ENCODE results near the gene CAVIN4. TPM values are rescaled to one million over a fixed set of nuclear protein-coding genes. Genes with fewer than 3 reads are reported as not detected.
A peak's percentile ranks its signal among the peaks of the same experiment; 100 is the strongest.

The CAVIN4 gene
- total and polyA plus RNA-seq, 3 donors from 2014 or later = 2.7 to 3.7 (median 3.5) TPM

GRCh38 chr9:100591639-100592412 is 13.9 kb downstream of the CAVIN4 start:
- DNase-seq = no peak
- H3K27me3 ChIP-seq = no peaks in the 10 kb centered on the region
- 78 to 93% methylated on average over 5 of the region's 5 CpGs for WGBS, 2 donors
- no peaks in the 10 kb centered on the region for H3K36me3 ChIP-seq (ENCODE audit: low read depth, missing control alignments)
- H3K4me3 ChIP-seq = no peak overlapping the region
- no peaks in the 10 kb centered on the region for H3K4me1 ChIP-seq
- TF ChIP-seq CTCF (IDR thresholded peaks at IDR 0.05) (no peak), POLR2A (IDR thresholded peaks at IDR 0.05) (no peak)
- intact Hi-C loops (cut with DNase I; ENCODE audit: low total_unique reads) = no loop called here
- no peak overlapping the region for H3K27ac ChIP-seq
- no peaks in the 10 kb centered on the region for H3K9me3 ChIP-seq

GRCh38 chr9:100595391-100596199 is 17.7 kb downstream of the CAVIN4 start:
- no peaks in the 10 kb centered on the region for H3K4me1 ChIP-seq
- no peak overlapping the region for H3K4me3 ChIP-seq
- no peaks in the 10 kb centered on the region for H3K36me3 ChIP-seq (ENCODE audit: low read depth, missing control alignments)
- no peak overlapping the region for H3K27ac ChIP-seq
- TF ChIP-seq POLR2A (IDR thresholded peaks at IDR 0.05) = no peak
- peak; percentile 61 to 77 (median 70) for TF ChIP-seq CTCF (IDR thresholded peaks at IDR 0.05)
- peak; percentile 42 for DNase-seq
- WGBS, 2 donors = 22 to 26% methylated on average over 3 of the region's 3 CpGs
- H3K27me3 ChIP-seq = no peaks in the 10 kb centered on the region
- H3K9me3 ChIP-seq = no peaks in the 10 kb centered on the region
- intact Hi-C loops (cut with DNase I; ENCODE audit: low total_unique reads) = no loop called here

- 27 to 29% methylated on average over 6 of the region's 6 CpGs for WGBS, 2 donors
- H3K27ac ChIP-seq = no peak overlapping the region
- no peak for DNase-seq
- TF ChIP-seq POLR2A (IDR thresholded peaks at IDR 0.05) = no peak
- no peak for TF ChIP-seq CTCF (IDR thresholded peaks at IDR 0.05)
- H3K4me1 ChIP-seq = no peaks in the 10 kb centered on the region
- no peaks in the 10 kb centered on the region for H3K36me3 ChIP-seq (ENCODE audit: low read depth, missing control alignments)
- H3K4me3 ChIP-seq = no peak overlapping the region
- intact Hi-C loops (cut with DNase I; ENCODE audit: low total_unique reads) = no loop called here
- no peaks in the 10 kb centered on the region for H3K27me3 ChIP-seq
- no peaks in the 10 kb centered on the region for H3K9me3 ChIP-seq
Observed at GRCh38 chr9:100597236-100597635, 19.4 kb downstream of the CAVIN4 start.

GRCh38 chr9:100598641-100599145 is 20.8 kb downstream of the CAVIN4 start:
- Histone ChIP-seq H3K4me1 (no peaks in the 10 kb centered on the region), H3K36me3 (ENCODE audit: low read depth, missing control alignments) (no peaks in the 10 kb centered on the region), H3K27me3 (no peaks in the 10 kb centered on the region), H3K27ac (no peak overlapping the region), H3K9me3 (no peaks in the 10 kb centered on the region), H3K4me3 (peak overlapping the region; percentile 39 to 48)
- intact Hi-C loops (cut with DNase I; ENCODE audit: low total_unique reads) = no loop called here
- peak; percentile 88 for DNase-seq
- 1 to 2% methylated on average over 30 to 41 of the region's 41 CpGs for WGBS, 2 donors
- TF ChIP-seq CTCF (IDR thresholded peaks at IDR 0.05) (no peak), POLR2A (IDR thresholded peaks at IDR 0.05) (no peak)
